Activated CD4-positive, alpha-beta T cell treated with anti-CD3 and anti-CD28 coated beads, Interleukin-10, Interleukin-2, amounts not matched to agents 100 ng/mL and 50 ng/mL, durations not matched to agents 16 hours and 8 hours (primary cell): Measurements from ENCODE around the gene MRPL14.

ENCODE experiments used
- DNase-seq: peaks from one replicate; pipeline ENCODE4 v3.0.0-alpha.2; 2020

The MRPL14 gene

DNA sequence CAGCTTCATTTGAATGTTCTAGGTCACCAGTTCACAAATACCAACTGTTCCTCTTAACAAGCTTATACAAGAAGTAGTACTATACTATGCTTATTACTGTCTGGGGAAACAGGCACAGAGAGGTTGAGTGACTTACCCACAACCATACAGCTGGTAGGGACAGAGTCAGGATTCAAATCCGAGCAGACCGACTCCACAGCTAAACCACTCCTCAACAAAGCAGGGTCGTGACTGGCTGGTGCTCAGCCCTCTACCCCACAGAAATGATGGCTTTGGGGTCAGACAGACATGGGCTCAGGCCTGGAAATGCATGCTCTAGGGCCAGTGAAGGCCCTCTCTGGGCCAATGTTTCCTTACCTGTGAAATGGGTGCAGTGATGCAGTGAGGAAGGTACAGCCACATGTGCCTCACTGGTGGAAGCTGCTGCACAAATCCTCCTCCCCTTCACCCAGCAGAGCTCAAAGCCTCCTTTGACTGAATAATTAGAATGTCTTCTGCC is 63.6 kb downstream of the MRPL14 start:
- DNase-seq, result no peak
